Measurements from ENCODE around the gene TRMO. TPM values are rescaled to one million over a fixed set of nuclear protein-coding genes. Genes with fewer than 3 reads are reported as not detected.

TRMO gene
- total RNA-seq, 1 donor from 2014 or later, result 8.2 TPM

DNA sequence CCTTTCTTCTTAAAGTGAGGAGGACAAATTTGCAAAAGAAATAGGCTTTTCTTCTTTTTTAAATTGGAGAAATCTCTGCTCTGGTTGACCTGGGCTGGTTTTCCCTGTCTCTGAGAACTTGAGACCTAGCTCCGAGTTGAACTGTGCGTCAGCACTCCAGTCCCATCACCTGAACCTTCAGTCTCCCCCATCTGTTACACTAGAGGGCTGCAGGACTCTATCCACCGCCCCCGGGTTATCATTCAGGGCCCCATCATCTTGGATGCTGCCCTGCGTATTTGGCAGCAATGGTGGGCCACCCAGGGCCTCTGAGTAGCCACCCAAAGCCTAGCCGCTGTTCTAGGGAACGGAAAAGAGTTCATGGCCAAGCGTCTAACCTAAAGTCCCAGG is 66.8 kb downstream of the TRMO start:
- Histone ChIP-seq H3K27me3 (ENCODE audit: low read depth) (peaks cover 100% of the 10 kb centered on the region), H3K4me3 (no peak overlapping the region), H3K9me3 (replicated peaks) (no peaks in the 10 kb centered on the region), H3K27ac (replicated peaks) (no peak overlapping the region), H3K4me1 (peaks cover 39% of the 10 kb centered on the region), H3K36me3 (no peaks in the 10 kb centered on the region)
- intact Hi-C loops (cut with micrococcal nuclease), result no loop called here
- DNase-seq, result no peak
- TF ChIP-seq, protein P1, sequence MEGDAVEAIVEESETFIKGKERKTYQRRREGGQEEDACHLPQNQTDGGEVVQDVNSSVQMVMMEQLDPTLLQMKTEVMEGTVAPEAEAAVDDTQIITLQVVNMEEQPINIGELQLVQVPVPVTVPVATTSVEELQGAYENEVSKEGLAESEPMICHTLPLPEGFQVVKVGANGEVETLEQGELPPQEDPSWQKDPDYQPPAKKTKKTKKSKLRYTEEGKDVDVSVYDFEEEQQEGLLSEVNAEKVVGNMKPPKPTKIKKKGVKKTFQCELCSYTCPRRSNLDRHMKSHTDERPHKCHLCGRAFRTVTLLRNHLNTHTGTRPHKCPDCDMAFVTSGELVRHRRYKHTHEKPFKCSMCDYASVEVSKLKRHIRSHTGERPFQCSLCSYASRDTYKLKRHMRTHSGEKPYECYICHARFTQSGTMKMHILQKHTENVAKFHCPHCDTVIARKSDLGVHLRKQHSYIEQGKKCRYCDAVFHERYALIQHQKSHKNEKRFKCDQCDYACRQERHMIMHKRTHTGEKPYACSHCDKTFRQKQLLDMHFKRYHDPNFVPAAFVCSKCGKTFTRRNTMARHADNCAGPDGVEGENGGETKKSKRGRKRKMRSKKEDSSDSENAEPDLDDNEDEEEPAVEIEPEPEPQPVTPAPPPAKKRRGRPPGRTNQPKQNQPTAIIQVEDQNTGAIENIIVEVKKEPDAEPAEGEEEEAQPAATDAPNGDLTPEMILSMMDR (IDR thresholded peaks at IDR 0.05; ENCODE audit: borderline replicate concordance), result no peak

DNA sequence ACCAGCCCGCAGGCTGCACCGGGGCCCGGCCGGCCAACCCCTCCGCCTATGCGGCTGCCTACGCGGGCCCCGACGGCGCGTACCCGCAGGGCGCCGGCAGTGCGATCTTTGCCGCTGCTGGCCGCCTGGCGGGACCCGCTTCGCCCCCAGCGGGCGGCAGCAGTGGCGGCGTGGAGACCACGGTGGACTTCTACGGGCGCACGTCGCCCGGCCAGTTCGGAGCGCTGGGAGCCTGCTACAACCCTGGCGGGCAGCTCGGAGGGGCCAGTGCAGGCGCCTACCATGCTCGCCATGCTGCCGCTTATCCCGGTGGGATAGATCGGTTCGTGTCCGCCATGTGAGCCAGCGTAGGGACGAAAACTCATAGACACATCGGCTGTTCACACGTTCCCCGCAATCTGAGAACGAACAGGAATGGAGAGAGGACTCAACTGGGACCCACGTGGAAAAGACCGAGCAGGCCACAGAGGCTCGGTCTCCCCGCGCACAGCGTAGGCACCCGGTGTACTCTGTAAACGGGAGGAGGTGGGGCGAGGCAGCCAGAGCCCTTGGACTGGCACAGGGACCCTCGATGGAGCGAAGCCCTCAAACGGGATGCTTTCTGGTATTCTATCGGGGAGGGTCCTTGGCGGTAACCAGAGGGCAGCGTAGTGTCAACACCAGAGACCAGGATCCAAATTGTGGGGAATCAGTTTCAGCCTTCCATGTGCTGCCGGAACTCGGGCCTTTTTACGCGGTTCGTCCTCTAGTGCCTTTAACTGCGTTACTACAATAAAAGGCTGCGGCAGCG is 67.4 kb downstream of the TRMO start:
- H3K36me3 ChIP-seq, result no peaks in the 10 kb centered on the region
- no peaks in the 10 kb centered on the region for H3K9me3 ChIP-seq (replicated peaks)
- TF ChIP-seq, protein P1 (IDR thresholded peaks at IDR 0.05; ENCODE audit: borderline replicate concordance), result no peak
- H3K27me3 ChIP-seq (ENCODE audit: low read depth), result peaks cover 100% of the 10 kb centered on the region
- peak overlapping the region; percentile 59 for H3K4me3 ChIP-seq
- no peak for DNase-seq
- peaks cover 39% of the 10 kb centered on the region for H3K4me1 ChIP-seq
- H3K27ac ChIP-seq (replicated peaks), result no peak overlapping the region
- intact Hi-C loops (cut with micrococcal nuclease), result no loop called here

Other genes starting within 250 kb of the TRMO start
- gene XPA, start 225.2 kb downstream of the TRMO start, total RNA-seq, result 5.8 TPM
- gene FOXE1, start 69.3 kb downstream of the TRMO start, total RNA-seq, result not detected
- gene HEMGN, start 15.7 kb upstream of the TRMO start, total RNA-seq, result 0.14 TPM
- gene ANP32B, start 60.8 kb upstream of the TRMO start, total RNA-seq, result 49.9 TPM
- 38.6 TPM for gene NANS, start 134.2 kb upstream of the TRMO start, total RNA-seq
- gene TRIM14, start 196.7 kb upstream of the TRMO start, total RNA-seq, result 4.1 TPM